ENCODE measurements around the gene C6orf15. TPM values are rescaled to one million over a fixed set of nuclear protein-coding genes. Genes with fewer than 3 reads are reported as not detected.

C6orf15 gene
- total and polyA plus RNA-seq, 10 donors = not detected

DNA sequence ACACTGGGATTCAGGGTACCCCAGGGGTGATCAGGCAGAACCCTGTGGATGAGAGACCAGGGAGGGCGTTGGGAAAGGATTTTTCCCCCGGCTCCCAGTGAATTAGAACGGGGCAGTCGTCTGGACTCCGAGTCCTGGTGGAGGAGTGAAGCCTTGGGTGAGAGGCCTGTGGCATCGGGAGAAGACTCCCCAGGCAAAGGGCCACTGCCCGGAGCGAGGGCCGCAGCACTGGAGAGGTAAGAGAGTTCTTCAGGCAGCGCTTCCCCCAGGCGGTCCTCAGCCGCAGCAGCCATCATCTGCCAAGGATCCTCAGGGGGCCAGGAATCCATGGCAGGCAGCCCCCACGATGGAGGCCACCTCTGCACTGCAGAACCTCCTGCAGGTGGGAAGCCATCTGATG lies 663 bp downstream of the C6orf15 start:
- intact Hi-C loops (cut with DNase I; ENCODE audit: low total_unique reads) = no loop called here
- Histone ChIP-seq H3K4me1 (peaks cover 0 to 22% (median 0%) of the 10 kb centered on the region in 6 donors), H3K9me3 (no peaks in the 10 kb centered on the region), H3K27ac (no peak overlapping the region), H3K36me3 (no peaks in the 10 kb centered on the region), H3K4me3 (no peak overlapping the region), H3K27me3 (replicated peaks in 1 of 7) (peaks cover 0 to 46% (median 0%) of the 10 kb centered on the region in 7 donors)
- peak; percentile 61 for DNase-seq
- no peak for TF ChIP-seq POLR2A (IDR thresholded peaks at IDR 0.05)
- no peak for TF ChIP-seq POLR2AphosphoS5 (IDR thresholded peaks at IDR 0.05)
- TF ChIP-seq, protein P1, sequence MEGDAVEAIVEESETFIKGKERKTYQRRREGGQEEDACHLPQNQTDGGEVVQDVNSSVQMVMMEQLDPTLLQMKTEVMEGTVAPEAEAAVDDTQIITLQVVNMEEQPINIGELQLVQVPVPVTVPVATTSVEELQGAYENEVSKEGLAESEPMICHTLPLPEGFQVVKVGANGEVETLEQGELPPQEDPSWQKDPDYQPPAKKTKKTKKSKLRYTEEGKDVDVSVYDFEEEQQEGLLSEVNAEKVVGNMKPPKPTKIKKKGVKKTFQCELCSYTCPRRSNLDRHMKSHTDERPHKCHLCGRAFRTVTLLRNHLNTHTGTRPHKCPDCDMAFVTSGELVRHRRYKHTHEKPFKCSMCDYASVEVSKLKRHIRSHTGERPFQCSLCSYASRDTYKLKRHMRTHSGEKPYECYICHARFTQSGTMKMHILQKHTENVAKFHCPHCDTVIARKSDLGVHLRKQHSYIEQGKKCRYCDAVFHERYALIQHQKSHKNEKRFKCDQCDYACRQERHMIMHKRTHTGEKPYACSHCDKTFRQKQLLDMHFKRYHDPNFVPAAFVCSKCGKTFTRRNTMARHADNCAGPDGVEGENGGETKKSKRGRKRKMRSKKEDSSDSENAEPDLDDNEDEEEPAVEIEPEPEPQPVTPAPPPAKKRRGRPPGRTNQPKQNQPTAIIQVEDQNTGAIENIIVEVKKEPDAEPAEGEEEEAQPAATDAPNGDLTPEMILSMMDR (IDR thresholded peaks at IDR 0.05 in 8 of 11, conservative IDR thresholded peaks at IDR 0.05 in 3 of 11) = no peak
- WGBS, 5 donors = 84 to 93% (median 88%) methylated on average over 9 to 13 of the region's 13 CpGs

DNA sequence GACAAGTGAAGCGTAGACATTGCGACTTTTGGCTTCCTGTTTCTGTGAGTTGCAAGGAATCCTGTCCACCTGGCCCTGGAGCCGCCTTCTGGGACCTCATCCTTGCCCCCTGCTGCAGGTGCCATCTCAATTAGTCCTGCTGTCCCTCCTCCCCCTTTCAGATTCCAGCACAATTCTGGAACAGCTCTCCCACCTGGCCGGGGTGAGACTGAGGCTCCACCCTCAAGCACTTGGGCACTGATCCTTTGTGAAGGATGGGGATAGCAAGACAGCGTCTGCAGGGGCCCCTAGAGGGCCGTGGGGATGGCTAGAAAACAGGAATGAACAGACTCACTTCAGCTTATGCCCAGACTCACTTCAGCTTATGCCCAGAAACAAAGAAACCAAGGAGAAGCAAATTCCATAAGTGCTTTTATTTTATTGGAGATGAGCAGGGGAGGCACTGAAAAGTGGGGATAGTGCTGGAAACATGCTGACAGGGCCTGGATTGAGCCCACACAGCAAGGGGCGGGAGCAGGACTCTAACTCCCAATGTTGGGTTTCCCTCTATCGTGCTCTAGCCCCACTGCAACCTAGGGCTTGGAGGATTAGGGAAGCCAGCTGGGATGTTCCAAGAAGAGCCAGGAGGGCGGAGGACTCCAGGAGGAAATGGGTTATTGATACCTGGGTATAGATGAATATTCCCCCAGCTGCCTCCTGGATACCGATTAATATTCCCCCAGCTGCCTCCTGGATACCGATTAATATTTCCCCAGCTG lies 1.4 kb downstream of the C6orf15 start:
- Histone ChIP-seq H3K36me3 (no peaks in the 10 kb centered on the region), H3K27me3 (replicated peaks in 1 of 7) (peaks cover 0 to 39% (median 0%) of the 10 kb centered on the region in 7 donors), H3K4me1 (peaks cover 0 to 17% (median 0%) of the 10 kb centered on the region in 6 donors), H3K27ac (no peak overlapping the region), H3K9me3 (no peaks in the 10 kb centered on the region), H3K4me3 (no peak overlapping the region)
- TF ChIP-seq POLR2A (IDR thresholded peaks at IDR 0.05) (no peak), POLR2AphosphoS5 (IDR thresholded peaks at IDR 0.05) (no peak)
- TF ChIP-seq, protein P1 (IDR thresholded peaks at IDR 0.05 in 8 of 11, conservative IDR thresholded peaks at IDR 0.05 in 3 of 11) = no peak
- DNase-seq = peak; percentile 18
- intact Hi-C loops (cut with DNase I; ENCODE audit: low total_unique reads) = no loop called here
- 75 to 82% (median 80%) methylated on average over 11 of the region's 11 CpGs for WGBS, 5 donors

- intact Hi-C loops (cut with DNase I; ENCODE audit: low total_unique reads) = no loop called here
- WGBS, 5 donors = 54 to 92% (median 73%) methylated on average over 4 of the region's 4 CpGs
- no peak overlapping the region for H3K27ac ChIP-seq
Measured at GRCh38 chr6:31107052-31107451, 5.3 kb downstream of the C6orf15 start.

DNA sequence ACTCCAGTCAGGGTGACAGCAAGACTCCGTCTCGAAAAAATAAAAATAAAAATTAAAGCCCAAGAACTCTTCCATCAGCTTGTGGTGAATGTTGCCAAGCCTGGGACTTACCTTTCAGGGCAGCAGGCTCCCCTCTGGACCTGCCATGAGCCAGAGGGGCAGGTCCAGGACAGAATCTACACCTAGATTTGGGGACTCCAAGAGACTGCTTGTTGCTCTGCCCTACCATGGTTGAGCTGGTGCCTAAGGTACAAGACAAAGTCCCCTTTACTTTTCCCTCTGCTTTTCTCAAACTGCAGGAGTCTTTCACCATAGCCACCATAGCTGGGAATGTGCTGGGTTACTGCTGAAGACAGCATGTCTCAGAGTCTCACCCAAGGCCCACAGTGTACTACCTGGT lies 9.2 kb downstream of the C6orf15 start:
- Histone ChIP-seq H3K27ac (no peak overlapping the region), H3K36me3 (no peaks in the 10 kb centered on the region), H3K27me3 (replicated peaks in 1 of 7) (no peaks in the 10 kb centered on the region), H3K9me3 (no peaks in the 10 kb centered on the region), H3K4me3 (no peak overlapping the region), H3K4me1 (no peaks in the 10 kb centered on the region)
- intact Hi-C loops (cut with DNase I; ENCODE audit: low total_unique reads) = no loop called here
- DNase-seq = no peak
- TF ChIP-seq POLR2AphosphoS5 (IDR thresholded peaks at IDR 0.05) (no peak), POLR2A (IDR thresholded peaks at IDR 0.05) (no peak)
- TF ChIP-seq, protein P1 (IDR thresholded peaks at IDR 0.05 in 8 of 11, conservative IDR thresholded peaks at IDR 0.05 in 3 of 11) = no peak
- 93 to 99% (median 97%) methylated on average over 2 of the region's 2 CpGs for WGBS, 5 donors

More at GRCh38 chr6:31107052-31107451, 5.3 kb downstream of the C6orf15 start:
- no peaks in the 10 kb centered on the region for H3K4me1 ChIP-seq
- TF ChIP-seq, protein P1 (IDR thresholded peaks at IDR 0.05 in 8 of 11, conservative IDR thresholded peaks at IDR 0.05 in 3 of 11) = no peak
- TF ChIP-seq POLR2A (IDR thresholded peaks at IDR 0.05) = no peak
- no peak for TF ChIP-seq POLR2AphosphoS5 (IDR thresholded peaks at IDR 0.05)
- no peaks in the 10 kb centered on the region for H3K9me3 ChIP-seq
- H3K27me3 ChIP-seq (replicated peaks in 1 of 7) = peaks cover 0 to 32% (median 0%) of the 10 kb centered on the region in 7 donors
- no peaks in the 10 kb centered on the region for H3K36me3 ChIP-seq
- no peak for DNase-seq
- H3K4me3 ChIP-seq = no peak overlapping the region

Measured in spleen (tissue), 11 donors.